KMS-11 (cell line): ENCODE data around the gene FOXL1.

Experiments
- H2AFZ ChIP-seq: fragments of 200-600 bp; sonication (generic); 2 replicates; pipeline ENCODE4 v1.6.1; 2016; ENCODE audit warnings: antibody characterized with exemption, mixed run types, low read depth
- H3K27ac ChIP-seq: fragments of 200-600 bp; sonication (generic); 2 replicates; pipeline ENCODE4 v1.6.1; 2016; ENCODE audit warnings: mild to moderate bottlenecking, mixed run types
- H3K27me3 ChIP-seq: fragments of 200-600 bp; sonication (generic); 2 replicates; pipeline ENCODE4 v1.6.1; 2017; ENCODE audit warnings: mild to moderate bottlenecking, low read depth, mixed run types, moderate library complexity; ENCODE audit not compliant: insufficient read depth
- H3K36me3 ChIP-seq: fragments of 200-600 bp; sonication (generic); 2 replicates; pipeline ENCODE4 v1.6.1; 2017; ENCODE audit warnings: mild to moderate bottlenecking, mixed run types; ENCODE audit not compliant: insufficient read depth
- H3K4me1 ChIP-seq: fragments of 200-600 bp; sonication (generic); 2 replicates; pipeline ENCODE4 v1.6.1; 2016; ENCODE audit warnings: mild to moderate bottlenecking, low read depth, mixed run types; ENCODE audit not compliant: poor library complexity, severe bottlenecking
- H3K4me2 ChIP-seq: fragments of 200-600 bp; sonication (generic); 2 replicates; pipeline ENCODE4 v1.7.0; 2016; ENCODE audit warnings: mild to moderate bottlenecking, mixed run types
- H3K4me3 ChIP-seq: fragments of 200-600 bp; sonication (generic); IDR thresholded peaks from 2 replicates; pipeline ENCODE4 v1.6.1; 2017; ENCODE audit warnings: low read depth, low read length, mixed read lengths; ENCODE audit not compliant: insufficient read depth
- H3K79me2 ChIP-seq: fragments of 200-600 bp; sonication (generic); 2 replicates; pipeline ENCODE4 v1.6.1; 2016; ENCODE audit warnings: low read depth, mixed run types; ENCODE audit not compliant: insufficient read depth
- H3K9ac ChIP-seq: fragments of 200-600 bp; sonication (generic); 2 replicates; pipeline ENCODE4 v1.6.1; 2016; ENCODE audit warnings: mild to moderate bottlenecking, mixed run types
- H4K20me1 ChIP-seq: fragments of 200-600 bp; sonication (generic); 2 replicates; pipeline ENCODE4 v1.6.1; 2016; ENCODE audit warnings: mild to moderate bottlenecking, mixed run types; ENCODE audit not compliant: insufficient read depth
- TF ChIP-seq, protein P1 (sequence below): fragments of 200-600 bp; sonication (generic); conservative IDR thresholded peaks from 2 replicates; pipeline ENCODE4 v1.6.1; 2017; ENCODE audit warnings: low read depth, mild to moderate bottlenecking, antibody characterized with exemption, low read length, moderate library complexity, mixed read lengths

Gene FOXL1

DNA sequence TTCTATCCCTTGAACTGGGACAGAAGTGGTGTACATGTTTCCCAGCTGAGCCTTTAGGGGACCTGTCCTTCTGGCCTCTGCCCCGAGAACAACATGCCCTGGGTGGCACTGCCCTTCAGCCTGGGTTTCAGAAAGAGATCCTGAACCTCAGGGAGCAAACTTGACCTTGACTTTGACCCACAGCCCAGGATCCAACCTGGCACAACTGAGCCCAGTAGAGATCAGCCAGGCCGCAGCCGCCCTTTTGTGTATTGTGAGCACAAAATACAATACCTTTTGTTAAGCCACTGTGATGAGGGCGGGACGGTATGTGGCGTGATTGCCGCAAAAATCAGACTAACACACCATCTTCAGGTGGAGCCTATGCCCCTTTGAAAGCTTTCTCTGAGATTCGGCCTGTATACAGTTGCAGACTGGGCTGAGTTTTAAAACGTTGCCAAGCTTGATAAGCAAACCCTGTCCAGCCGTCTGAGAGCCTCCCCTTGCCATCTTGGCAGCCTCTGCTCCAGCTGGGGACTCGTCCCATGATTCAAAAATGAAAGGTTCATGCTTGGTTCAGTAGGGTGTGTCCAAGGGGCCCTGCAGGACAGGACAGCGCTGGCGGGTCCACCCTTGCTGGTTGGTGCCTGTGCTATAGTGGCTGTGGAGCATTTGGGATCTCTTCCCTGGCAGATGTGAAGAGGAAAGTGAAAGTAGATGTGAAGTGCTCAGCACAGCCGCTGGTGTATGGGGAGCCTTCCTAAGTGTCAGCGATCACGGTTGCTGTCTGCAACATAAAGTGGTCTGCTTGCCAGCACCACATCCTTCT is 40.3 kb downstream of the FOXL1 start:
- H3K36me3 ChIP-seq, result no peaks in the 10 kb centered on the region
- TF ChIP-seq, protein P1, sequence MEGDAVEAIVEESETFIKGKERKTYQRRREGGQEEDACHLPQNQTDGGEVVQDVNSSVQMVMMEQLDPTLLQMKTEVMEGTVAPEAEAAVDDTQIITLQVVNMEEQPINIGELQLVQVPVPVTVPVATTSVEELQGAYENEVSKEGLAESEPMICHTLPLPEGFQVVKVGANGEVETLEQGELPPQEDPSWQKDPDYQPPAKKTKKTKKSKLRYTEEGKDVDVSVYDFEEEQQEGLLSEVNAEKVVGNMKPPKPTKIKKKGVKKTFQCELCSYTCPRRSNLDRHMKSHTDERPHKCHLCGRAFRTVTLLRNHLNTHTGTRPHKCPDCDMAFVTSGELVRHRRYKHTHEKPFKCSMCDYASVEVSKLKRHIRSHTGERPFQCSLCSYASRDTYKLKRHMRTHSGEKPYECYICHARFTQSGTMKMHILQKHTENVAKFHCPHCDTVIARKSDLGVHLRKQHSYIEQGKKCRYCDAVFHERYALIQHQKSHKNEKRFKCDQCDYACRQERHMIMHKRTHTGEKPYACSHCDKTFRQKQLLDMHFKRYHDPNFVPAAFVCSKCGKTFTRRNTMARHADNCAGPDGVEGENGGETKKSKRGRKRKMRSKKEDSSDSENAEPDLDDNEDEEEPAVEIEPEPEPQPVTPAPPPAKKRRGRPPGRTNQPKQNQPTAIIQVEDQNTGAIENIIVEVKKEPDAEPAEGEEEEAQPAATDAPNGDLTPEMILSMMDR, result no peak
- no peaks in the 10 kb centered on the region for H4K20me1 ChIP-seq
- no peak overlapping the region for H3K27ac ChIP-seq
- no peak overlapping the region for H3K4me3 ChIP-seq
- no peaks in the 10 kb centered on the region for H3K79me2 ChIP-seq
- H3K4me1 ChIP-seq, result no peaks in the 10 kb centered on the region
- H3K4me2 ChIP-seq, result no peak overlapping the region
- no peak overlapping the region for H3K9ac ChIP-seq
- H3K27me3 ChIP-seq, result peaks cover 20% of the 10 kb centered on the region; the same call in 1 of the 2 replicates
- no peak overlapping the region; the same call in 1 of the 2 replicates for H2AFZ ChIP-seq

DNA sequence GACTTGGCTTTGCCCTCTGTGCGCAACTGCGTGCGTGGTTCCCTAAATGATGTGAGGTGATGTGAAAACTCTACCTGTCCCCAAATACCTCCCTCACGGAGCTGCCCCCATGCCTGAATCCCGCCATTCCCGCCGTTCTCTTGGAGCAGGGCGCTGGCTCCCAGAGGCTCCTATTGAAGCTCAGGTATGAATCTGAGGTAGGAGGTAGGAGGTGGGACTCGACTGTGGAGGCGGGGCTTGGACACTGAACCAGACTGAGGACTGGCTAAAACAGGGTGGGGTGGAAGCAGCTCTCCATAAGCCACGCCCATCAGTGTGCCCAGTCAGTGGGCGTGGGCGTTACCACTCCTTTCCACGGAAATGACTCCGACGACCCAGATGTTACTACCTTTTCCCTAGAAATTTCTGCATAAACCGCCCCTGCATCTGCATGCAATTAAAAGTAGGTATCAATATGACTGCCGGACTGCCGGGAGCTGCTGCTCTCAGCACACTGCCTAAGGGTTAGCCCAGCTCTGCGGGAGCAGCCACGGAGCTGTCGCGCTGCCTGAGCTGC is 41.0 kb downstream of the FOXL1 start:
- H3K79me2 ChIP-seq, result no peaks in the 10 kb centered on the region
- peaks cover 20% of the 10 kb centered on the region; the same call in 1 of the 2 replicates for H3K27me3 ChIP-seq
- no peak overlapping the region for H3K4me2 ChIP-seq
- TF ChIP-seq, protein P1, result no peak
- no peak overlapping the region for H3K4me3 ChIP-seq
- H3K27ac ChIP-seq, result no peak overlapping the region
- H3K9ac ChIP-seq, result no peak overlapping the region
- H2AFZ ChIP-seq, result no peak overlapping the region; the same call in 1 of the 2 replicates
- no peaks in the 10 kb centered on the region for H3K36me3 ChIP-seq
- H4K20me1 ChIP-seq, result no peaks in the 10 kb centered on the region
- no peaks in the 10 kb centered on the region for H3K4me1 ChIP-seq

DNA sequence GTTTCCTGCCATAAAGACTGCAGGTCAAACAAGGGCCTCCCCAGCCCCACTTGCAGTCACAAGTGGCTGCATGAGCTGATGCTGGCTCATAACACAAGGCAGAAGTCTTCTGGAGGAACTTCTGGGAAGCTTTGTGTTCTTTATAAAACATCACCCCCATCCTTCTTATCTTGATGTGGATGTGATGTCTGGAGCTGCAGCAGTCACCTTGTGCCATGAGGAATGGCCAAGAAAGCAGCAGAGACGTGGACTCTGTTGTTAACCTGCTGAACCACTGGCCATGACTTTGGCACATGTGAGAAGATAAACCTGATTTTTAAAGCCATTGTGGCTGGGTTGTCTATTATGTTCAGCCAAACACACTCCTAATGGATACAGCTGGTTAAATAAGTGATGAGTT is 41.8 kb downstream of the FOXL1 start:
- TF ChIP-seq, protein P1, result no peak
- Histone ChIP-seq H3K36me3 (no peaks in the 10 kb centered on the region), H3K4me1 (no peaks in the 10 kb centered on the region), H3K9ac (no peak overlapping the region), H3K79me2 (no peaks in the 10 kb centered on the region), H3K4me3 (no peak overlapping the region), H3K27me3 (peaks cover 15% of the 10 kb centered on the region; the same call in 1 of the 2 replicates), H2AFZ (no peak overlapping the region), H3K27ac (no peak overlapping the region), H3K4me2 (no peak overlapping the region), H4K20me1 (no peaks in the 10 kb centered on the region)

DNA sequence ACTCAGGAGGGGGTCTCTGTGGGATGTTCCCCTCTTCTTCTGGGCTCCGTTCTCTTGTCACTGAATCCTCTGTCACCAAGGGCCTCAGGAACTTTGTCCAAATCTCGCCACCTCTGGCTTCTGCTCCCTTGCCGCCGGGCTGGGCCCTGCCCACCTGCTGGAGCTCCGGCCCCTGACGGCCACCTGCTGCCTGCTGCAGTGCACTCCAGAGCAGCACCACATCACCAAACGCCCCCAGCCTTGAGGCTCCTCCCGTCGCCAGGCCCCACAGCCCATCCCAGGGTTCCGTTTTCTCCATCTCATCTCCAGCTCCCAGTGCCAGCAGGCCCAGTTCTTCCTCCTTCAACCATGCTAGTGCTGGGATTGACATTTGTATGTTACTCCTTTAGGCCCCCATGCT is 43.6 kb downstream of the FOXL1 start:
- H3K9ac ChIP-seq, result no peak overlapping the region
- TF ChIP-seq, protein P1, result no peak
- H3K36me3 ChIP-seq, result no peaks in the 10 kb centered on the region
- H4K20me1 ChIP-seq, result no peaks in the 10 kb centered on the region
- no peak overlapping the region for H3K4me2 ChIP-seq
- H3K27ac ChIP-seq, result no peak overlapping the region
- H2AFZ ChIP-seq, result no peak overlapping the region
- H3K4me3 ChIP-seq, result no peak overlapping the region
- no peaks in the 10 kb centered on the region for H3K79me2 ChIP-seq
- no peaks in the 10 kb centered on the region for H3K4me1 ChIP-seq
- H3K27me3 ChIP-seq, result peaks cover 5% of the 10 kb centered on the region; the same call in 1 of the 2 replicates
